GM18511 (cell line): ENCODE data around the gene GFRA4.

ENCODE experiments used
- ATAC-seq: cut with Tn5 transposase; IDR thresholded peaks from one replicate; pipeline ENCODE4 v1.9.1; 2021; ENCODE audit warnings: mild to moderate bottlenecking, moderate library complexity; ENCODE audit not compliant: unreplicated experiment

The GFRA4 gene

DNA sequence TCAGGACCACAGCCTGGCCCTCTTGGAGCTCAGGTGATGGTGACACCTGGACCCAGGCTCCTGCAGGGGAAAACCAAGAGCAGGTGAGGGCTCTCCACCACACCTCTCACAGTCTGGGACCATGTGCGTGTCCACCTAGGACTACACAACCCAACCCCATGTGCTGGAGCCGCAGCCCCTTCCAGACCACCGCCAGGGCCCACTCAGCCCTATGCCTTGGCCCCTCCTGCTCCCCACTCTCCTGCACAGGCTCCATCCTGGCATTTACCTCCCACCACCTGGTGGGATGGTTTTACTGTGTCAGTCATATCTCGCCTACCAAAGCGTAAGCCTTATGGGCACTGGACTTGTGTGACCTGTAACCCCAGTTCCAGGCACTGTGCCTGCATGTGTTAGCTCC is 31.7 kb upstream of the GFRA4 start:
- ATAC-seq, result no peak

DNA sequence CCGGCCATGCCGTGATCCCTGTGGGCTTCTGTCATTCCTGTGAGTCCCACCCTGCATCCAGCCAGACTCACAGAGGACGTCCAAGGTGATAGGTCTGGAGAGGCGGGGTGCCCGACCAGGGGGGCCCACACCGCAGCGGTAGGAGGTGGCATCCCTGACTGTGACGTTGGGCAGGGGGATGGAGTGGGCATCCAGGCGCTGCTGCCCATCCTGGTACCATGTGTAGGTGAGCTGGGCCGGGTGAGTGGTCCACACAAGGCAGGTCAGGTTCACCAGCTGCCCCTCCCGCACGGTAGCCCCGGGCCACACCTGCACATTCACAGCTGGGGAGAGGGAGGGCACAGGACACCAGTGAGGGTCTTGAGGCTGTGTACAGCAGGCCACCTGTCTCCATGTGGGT is 30.2 kb upstream of the GFRA4 start:
- ATAC-seq, result no peak

GRCh38 chr20:3692706-3693294 is 29.6 kb upstream of the GFRA4 start:
- no peak for ATAC-seq

DNA sequence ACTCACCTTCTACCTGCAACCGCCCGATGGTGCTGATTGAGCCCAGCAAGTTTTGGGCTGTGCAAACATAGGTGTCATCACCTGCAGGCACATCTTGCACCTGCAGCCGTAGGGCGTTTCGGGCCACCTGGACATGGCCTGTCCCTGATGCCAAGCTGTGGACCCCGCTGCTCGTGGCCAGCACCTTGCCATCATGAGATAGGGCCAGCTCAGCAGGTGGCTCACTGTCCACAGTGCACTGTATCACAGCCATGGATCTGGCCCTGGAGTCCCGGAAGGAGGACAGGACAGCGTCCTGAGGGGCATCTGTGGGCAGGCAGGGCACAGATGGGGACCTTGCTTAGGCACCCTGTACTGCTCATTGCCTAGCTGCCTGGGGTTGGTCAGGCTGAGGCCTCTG is 28.7 kb upstream of the GFRA4 start:
- no peak for ATAC-seq

GRCh38 chr20:3691306-3691705 is 28.1 kb upstream of the GFRA4 start:
- ATAC-seq, result no peak

GRCh38 chr20:3690413-3690812 is 27.2 kb upstream of the GFRA4 start:
- ATAC-seq, result no peak

- ATAC-seq, result no peak
Measured at GRCh38 chr20:3689978-3690377, 26.8 kb upstream of the GFRA4 start.

DNA sequence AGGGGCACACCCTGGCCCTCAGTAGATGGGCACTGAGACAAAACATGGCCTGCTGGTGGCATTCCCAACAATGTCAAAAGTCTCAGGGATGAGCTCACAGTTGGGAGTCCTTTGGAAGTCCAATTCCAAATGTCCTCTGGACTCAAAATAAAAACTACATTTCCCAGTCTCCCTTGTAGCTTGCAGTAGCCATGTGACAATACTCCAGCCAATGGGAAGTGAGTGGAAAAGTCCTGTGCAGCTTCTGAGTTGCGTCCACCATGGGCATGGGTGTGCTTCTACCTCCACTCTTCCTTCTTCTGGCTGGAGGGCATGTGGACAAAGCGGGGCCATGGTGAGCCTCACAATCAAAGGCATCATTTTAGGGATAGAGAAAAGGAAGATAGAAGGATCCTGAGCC is 24.5 kb upstream of the GFRA4 start:
- no peak for ATAC-seq

DNA sequence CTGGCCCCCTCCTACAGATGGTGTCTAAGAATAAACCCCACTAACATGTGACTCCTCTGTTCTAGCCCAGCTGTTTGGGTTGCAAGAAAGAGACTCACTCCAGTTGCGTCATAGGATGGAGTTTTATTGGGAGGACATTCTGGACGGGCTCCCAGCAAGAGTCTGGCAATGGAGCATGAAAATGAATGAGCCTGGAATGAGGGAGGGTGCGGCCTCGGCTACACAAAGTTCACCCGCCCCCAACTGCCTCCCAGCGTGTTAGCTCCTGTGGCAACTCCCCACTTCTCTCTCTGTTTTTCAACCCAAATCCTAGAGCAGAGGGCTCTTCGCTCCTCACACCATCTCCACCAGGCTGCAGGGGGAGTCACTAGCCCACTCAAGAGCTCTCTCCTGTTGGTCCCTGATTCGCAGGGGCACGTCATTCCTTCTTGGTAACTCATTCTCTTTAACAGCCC is 23.7 kb upstream of the GFRA4 start:
- no peak for ATAC-seq

- ATAC-seq, result no peak
Measured at GRCh38 chr20:3686421-3686820, 23.2 kb upstream of the GFRA4 start.

DNA sequence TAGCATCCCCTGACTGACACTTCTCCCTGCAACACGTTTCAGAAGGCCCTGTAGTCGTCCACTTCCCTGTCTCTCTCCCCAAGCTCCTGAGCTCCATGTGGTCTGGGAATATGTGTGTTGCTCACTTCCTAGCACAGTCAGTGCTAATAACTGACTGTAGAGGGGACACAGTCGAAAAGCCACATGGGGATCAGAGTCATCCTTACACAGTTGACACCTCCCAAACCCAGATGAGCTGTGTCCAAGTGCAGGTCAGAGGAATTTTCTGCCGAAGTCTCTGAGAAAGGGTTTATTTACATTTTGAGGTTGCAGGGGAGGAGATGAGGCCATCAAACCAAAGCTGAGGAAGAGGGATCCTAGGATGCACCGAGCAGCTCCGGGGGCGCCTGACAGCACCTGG is 22.1 kb upstream of the GFRA4 start:
- no peak for ATAC-seq

- no peak for ATAC-seq
Measured at GRCh38 chr20:3681931-3682781, 19.0 kb upstream of the GFRA4 start, which contains the start of gene ADAM33. Gene ADAM33, minus strand, starts transcription at chr20:3682010. Its CDS starts 6 bp downstream, at chr20:3682004.

DNA sequence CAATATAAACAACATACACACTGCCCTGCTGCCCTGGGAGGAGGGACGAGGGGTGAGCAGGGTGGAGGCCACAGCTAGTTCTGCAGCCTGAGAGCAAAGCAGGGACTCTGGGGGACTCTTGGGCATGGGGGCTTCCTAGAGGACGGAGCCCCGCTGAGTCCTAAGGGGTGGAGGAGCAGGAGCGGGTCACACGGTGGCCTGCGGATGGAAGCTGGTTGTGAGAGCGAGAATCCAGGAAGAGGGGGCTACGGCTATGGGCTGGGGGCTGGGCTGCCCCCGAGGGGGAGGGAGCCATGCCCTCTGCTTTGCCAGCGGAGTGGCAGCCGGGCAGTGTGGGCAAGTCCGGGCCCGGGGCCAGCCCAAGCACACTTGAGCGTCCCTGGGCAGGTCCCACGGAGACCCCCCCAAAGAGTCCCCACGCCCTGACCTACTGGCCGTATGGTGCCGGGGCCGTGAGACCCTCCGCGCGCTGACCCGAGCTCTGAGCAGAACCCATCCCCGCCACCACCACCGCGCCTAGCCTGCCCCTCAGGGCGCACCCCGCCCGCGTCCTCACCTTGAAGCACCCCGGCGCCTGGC is 18.2 kb upstream of the GFRA4 start:
- ATAC-seq, result no peak

DNA sequence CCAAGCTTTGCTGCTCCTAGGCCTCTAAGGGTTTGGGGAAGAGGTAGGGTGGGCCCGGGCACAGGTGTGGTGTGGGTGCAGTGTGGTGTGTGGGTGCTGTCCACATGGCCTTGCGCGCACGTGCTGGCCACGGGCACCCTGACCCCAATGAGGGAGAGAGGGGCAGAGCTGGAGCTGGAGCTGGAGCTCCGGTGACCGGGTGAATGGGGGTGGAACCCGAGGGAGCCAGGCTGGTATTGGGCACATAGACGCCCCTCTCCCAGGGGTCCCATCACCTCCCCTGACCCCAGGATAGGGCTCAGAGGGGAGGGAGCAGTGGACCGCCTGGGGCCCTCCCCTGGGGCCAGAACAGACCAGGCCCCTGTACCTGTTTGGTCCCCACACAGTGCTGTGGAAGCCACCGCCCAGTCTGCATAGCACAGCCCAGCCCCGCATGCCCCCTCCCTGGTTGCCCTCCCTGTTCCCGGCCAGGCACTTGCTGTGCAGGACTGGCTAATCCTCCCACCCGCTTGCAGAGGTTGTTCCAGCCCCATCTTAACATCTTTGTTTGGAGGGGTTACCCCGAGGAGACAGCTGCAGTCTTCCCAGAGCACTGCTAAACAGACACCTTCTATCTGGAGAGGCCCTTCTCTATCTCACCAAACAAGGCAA is 17.6 kb upstream of the GFRA4 start:
- no peak for ATAC-seq

DNA sequence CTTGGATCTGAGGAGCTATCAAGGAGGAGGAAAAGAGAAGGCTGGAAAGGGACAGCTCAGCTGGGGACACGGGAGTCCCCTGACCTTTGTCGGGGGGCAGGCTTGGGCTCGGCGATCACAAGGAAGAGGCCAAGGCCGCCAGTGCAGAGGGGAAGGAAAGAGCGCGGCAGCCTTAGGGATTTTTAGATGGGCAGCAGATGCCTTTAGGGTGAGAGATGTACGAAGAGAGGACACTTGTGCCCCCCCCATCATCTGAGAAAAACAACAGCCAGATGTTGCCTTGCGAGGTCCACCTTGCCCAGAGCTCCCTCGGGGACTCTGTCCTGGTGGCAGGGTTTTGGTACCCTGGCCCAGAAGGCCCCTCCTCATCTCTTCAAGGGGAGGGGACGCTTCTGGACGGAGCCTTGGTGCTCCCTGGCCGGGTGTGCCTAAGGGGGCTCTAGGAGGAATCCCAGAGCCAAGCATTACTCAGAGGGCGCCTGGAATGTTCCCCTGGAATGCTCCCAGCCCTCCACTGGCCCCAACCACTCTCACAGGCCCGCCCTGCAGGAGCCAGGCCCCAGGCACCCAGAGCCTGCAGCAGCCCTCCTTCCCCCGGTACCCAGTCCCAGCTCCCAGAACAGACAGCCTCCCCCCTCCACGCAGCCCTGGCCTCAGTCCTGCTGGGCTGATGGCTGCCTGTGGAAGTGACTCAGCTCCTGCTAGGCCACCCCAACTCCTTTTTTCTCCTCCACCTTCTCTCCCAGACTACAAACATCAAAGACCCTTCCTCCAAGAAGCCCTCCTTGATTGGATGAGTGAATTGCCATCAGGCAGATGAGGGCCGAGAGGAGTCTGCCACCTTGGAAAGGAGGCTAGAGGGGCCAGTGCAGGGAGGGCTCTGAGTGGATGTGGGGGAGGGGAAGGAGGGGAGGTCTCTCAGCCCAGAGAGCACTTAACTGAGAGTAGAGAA is 16.8 kb upstream of the GFRA4 start:
- ATAC-seq, result no peak

GRCh38 chr20:3678856-3679720 is 15.9 kb upstream of the GFRA4 start:
- ATAC-seq, result no peak

DNA sequence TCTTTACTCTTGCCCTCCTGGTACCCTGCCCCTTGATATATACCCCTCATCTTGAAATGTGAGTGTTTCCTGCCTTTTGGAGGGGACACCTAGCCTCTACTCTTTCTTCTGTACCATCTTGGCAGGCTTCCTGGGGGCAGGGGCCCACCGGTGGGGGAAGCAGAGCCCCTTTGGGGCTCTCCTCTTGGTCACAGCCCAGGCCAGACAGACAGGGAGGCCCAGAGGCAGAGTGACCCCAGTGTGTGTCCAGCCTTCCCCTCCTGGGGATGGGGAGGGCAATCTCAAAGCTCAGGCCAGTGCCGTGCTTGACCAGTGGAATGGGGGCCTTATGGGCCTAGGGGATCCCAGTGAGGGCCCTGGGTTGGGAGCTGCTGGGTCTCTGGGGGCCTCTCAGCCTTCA is 15.0 kb upstream of the GFRA4 start:
- ATAC-seq, result no peak

DNA sequence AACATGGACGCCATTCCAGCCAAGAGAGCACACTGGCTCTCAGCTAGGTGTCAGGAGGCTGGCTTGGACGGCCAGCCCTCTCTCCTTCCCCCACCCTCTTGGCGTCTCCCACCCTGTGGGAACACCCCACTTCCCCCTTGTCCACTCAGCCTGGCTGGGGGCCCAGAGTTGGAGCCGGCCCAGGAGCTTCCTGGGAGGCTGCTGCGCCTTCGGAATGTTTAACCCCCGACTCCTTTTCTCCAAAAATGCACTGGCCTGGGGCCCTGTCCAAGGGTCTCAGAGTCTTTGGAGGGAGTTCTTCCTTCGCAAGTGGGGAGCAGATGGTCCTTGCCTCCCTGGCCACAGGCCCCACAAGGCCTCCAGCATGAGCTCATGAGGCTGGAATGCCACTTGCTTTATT is 14.5 kb upstream of the GFRA4 start:
- ATAC-seq, result no peak
